Kidney tubule cell (primary cell): ENCODE data around the gene CT45A1.
A peak's percentile ranks its signal among the peaks of the same experiment; 100 is the strongest.
"Not testable (repeated sequence)": the region's sequence is repeated elsewhere in the genome, so short reads cannot be mapped to it uniquely, and the experiment has no call there.

Source experiments
- DNase-seq: peaks from one replicate; pipeline ENCODE4 v3.0.0-alpha.2; 2018; ENCODE audit warnings: low spot score

Gene CT45A1, protein sequence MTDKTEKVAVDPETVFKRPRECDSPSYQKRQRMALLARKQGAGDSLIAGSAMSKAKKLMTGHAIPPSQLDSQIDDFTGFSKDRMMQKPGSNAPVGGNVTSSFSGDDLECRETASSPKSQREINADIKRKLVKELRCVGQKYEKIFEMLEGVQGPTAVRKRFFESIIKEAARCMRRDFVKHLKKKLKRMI

DNA sequence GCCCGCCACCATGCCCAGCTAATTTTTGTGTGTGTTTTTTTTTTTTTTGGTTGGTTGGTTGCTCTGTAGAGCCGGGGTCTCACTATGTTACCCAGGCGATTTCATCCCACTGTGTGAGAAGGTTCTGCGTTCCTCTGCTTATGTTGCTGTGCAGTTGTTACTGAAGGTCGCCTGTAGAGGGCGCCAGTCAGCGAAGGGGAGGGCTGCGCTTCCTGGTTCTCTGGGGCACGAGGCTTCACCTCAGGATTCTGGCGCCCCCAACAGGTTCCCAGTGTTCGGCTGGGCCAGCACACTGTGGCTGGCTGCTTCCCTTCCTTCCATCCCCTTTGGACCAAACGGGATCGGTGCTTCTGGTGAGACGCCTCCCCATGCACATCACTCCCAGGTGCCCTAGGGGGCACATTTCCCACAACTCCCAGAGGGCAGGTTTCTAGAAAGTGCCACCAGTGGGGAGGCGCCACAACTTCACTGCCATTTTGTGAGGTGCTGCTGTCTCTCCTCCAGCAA is at the start of gene CT45A1:
Gene CT45A1 (plus strand): TSS at position 457 of the 507 bp plus-strand sequence. CDS start 5,302 bp downstream, outside the sequence.
- DNase-seq: not testable (repeated sequence)

DNA sequence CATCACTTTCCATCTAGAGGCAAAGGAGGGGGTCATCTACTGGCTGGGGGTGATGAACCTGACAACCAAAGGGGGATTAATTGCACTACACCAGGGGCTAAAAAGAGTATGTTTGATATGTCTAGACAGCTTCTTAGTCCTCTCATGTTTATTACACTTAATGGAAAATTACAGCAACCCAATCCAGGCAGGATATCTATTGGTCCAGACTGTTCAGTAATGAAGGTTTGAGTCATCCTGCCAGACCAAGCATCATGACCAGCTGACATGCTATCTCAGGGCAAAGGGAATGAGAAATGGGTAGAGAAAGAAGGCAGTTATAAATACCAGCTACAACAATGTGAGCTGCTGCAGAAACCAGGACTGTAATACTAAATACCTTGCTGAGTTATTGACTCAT is 40.5 kb upstream of the CT45A1 start:
- not testable (repeated sequence) for DNase-seq

DNA sequence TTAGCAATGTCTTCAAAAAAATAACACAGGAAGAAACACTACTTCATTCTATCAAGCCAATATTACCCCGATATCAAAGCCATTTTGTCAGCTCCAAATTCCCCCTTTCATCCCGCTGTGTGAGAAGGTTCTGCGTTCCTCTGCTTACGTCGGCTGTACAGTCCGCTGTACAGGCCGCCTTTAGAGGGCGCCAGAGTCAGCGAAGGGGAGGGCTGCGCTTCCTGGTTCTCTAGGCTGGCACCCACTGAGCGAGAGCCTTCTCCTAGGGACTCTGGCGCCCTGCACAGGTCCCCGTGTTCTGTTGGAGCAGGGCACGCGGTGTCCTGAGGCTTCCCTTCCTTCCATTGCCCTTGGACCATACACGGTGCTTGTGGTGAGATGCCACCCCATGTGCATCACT is 25.3 kb upstream of the CT45A1 start:
- no peak for DNase-seq

- no peak for DNase-seq
Measured at GRCh38 chrX:135695471-135695870, 18.0 kb upstream of the CT45A1 start.

GRCh38 chrX:135697601-135698000 is 15.8 kb upstream of the CT45A1 start:
- DNase-seq: no peak

DNA sequence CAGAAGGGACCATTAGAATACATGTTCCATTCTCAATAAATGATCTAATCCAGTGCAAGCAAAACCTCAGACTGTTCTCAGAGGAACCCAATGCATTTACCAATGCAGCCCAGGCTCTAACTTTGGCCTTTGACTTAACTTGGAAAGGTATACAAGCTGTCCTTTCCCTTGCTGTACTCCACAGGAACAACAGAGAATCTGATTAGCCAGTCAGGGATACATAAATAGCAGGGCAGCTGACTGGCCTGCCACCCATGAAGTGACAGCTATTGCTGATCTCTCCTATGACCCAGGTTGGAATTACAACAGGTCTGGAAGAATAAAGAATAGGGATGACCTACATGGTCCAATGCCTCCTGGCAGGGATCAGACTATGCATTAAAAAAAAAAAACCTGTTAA is 14.5 kb upstream of the CT45A1 start:
- no peak for DNase-seq

- peak; percentile 11 for DNase-seq
Measured at GRCh38 chrX:135707880-135708279, 5.6 kb upstream of the CT45A1 start.

DNA sequence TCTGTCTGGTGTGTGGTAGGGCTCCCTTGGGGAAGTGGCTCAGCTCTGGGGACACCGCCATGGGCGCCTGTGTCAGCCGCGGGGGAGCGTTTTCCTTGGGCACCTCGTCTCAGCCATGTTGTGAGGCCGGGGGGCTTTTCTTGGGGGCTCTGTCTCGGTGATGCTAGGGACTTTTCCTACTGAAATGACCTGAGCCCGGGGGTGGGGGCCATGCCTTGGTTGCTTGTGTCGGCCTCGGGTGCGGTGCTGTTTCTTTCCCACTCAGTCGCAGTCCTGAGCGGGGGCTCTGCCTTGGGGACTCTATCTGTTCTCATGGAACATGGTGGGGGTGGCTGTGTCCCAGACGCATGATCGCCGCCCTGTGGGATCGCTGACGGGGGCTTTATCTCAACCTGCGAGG is 356 bp downstream of the CT45A1 start:
- no peak for DNase-seq

GRCh38 chrX:135734666-135735065 is 21.2 kb downstream of the CT45A1 start:
- DNase-seq: not testable (repeated sequence)

DNA sequence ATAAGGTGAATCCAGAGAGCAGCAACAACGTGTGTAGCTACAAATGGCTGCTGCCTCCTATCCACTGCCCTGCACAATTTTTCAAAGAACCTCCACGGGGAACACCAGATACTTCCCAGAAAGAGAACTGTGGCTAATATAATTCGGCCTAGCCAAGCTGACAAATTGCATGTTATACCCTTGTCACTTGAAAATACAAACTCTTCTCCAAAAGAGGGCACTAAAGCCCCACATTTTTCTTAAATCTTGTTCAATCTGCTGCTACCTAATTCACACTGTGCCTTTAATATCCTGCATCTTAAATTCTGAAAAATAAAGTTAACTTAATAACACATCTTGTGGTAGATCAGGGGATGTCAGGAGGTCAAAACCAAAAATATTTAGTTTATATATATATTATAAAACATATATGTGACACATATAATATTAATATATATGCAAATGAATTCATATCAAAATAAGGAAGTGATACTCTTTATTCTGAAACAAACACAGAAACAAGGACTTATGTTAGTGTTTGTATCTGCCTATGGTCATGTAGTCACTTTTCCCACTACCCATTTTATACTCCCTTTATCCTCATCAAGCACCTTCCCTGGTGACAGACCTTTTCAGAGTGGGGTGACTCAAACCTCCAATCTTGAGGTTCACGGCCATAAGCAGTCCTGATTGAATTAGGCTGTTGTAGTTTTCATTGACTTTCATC is 24.1 kb downstream of the CT45A1 start:
- DNase-seq: no peak

DNA sequence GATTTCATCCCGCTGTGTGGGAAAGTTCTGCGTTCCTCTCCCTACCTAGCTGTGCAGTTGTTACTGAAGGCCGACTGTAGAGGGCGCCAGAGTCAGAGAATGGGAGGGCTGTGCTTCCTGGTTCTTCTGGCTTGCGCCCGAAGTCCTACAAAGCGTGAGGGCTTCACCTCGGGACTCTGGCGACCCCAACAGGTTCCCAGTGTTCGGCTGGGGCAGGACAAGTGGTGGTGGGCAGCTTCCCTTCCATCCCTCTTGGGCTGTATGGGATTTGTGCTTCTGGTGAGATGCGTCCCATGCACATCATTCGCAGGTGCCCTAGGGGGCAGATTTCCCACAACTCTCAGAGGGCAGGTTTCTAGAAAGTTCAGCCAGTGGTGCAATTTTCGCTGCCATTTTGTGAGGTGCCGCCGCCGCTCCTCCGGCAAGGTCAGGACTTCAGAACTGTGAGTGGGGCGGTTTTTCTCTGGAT is 27.3 kb downstream of the CT45A1 start:
- DNase-seq: peak; percentile 21

- DNase-seq: no peak
Measured at GRCh38 chrX:135741192-135741715, 27.8 kb downstream of the CT45A1 start.

DNA sequence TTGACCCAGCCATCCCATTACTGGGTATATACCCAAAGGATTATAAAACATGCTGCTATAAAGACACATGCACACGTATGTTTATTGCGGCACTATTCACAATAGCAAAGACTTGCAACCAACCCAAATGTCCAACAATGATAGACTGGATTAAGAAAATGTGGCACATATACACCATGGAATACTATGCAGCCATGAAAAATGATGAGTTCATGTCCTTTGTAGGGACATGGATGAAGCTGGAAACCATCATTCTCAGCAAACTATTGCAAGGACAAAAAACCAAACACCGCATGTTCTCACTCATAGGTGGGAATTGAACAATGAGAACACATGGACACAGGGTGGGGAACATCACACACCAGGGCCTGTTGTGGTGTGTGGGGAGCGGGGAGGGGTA is 31.3 kb downstream of the CT45A1 start:
- DNase-seq: not testable (repeated sequence)

- not testable (repeated sequence) for DNase-seq
Measured at GRCh38 chrX:135768091-135768490, 54.7 kb downstream of the CT45A1 start, which contains the start of gene CT45A3. Gene CT45A3 (minus strand): TSS chrX:135768191. CDS start chrX:135764444, 3,747 bp downstream.
